ENCODE measurements around the gene ANKMY2. TPM values are rescaled to one million over a fixed set of nuclear protein-coding genes. Genes with fewer than 3 reads are reported as not detected.

The ANKMY2 gene
- total RNA-seq, 2 experiments from 2014 or later = 9.8 to 10.3 TPM

DNA sequence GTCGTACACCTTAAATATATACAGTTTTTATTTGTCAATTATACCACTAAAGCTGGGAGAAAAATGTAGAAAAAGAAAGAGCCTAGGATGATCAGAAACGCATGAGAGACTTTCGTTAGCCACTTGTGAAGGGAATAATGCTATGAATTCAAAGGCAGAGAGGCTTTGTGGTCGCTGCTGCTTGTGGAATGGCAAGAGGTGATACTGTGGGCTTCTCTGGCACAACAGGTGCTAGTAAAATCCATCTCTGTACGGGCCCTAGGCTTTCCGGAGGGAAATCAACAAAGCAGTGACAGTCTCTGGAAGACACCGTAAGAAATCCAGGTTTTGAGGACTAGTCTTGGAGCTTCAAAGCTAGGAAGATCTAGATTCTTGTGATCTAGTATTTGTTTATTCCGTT lies 66.3 kb downstream of the ANKMY2 start:
- Mint-ChIP-seq H3K4me1 (no peaks in the 10 kb centered on the region), H3K27me3 (peaks cover 2% of the 10 kb centered on the region), H3K36me3 (ENCODE audit: low read depth) (no peaks in the 10 kb centered on the region), H3K9me3 (no peaks in the 10 kb centered on the region), H3K27ac (no peak overlapping the region), H3K4me3 (no peak overlapping the region)
- CTCF ChIA-PET = no interaction called here
- no peak for DNase-seq
- POLR2A ChIA-PET = no interaction called here

DNA sequence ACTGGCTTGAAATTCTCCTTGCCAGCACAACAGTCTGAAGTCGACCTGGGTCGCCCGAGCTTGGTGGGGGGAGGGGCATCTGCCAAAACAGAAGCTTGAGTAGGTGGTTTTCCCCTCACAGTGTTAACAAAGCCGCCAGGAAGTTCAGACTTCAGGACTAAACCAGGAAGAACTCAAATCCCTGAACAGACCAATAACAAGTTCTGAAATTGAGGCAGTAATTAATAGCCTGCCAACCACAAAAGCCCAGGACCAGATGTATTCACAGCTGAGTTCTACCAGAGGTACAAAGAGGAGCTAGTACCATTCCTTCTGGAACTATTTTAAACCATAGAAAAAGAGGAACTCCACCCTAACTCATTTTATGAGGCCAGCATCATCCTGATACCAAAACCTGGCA lies 73.6 kb downstream of the ANKMY2 start:
- no peak for DNase-seq
- Mint-ChIP-seq H3K9me3 (no peaks in the 10 kb centered on the region), H3K36me3 (ENCODE audit: low read depth) (no peaks in the 10 kb centered on the region), H3K27me3 (peaks cover 11% of the 10 kb centered on the region), H3K4me1 (no peaks in the 10 kb centered on the region), H3K27ac (no peak overlapping the region), H3K4me3 (no peak overlapping the region)
- ChIA-PET CTCF (no interaction called here), POLR2A (no interaction called here)

DNA sequence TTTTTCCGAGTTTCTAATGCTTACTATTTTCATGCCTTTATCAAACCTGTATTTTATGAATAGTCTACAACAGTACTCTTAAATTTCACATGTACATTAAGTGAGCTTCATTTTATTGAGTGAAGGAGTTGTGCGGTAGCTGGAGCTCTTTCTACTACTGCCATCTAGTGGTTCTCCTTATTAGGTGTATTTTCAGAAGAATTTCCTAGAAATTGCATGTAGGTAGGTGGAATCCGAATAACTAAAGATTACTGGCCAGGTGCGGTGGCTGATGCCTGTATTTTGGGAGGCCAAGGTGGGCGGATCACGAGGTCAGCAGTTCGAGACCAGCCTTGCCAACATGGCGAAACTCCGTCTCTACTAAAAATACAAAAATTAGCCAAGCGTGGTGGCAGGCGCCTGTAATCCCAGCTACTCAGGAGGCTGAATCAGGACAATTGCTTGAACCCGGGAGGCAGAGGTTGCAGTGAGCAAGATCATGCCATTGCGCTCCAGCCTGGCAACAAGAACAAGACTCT lies 80.6 kb downstream of the ANKMY2 start:
- Mint-ChIP-seq H3K36me3 (ENCODE audit: low read depth) (no peaks in the 10 kb centered on the region), H3K27ac (peak overlapping the region; percentile 71)
- peak; percentile 31 for DNase-seq

DNA sequence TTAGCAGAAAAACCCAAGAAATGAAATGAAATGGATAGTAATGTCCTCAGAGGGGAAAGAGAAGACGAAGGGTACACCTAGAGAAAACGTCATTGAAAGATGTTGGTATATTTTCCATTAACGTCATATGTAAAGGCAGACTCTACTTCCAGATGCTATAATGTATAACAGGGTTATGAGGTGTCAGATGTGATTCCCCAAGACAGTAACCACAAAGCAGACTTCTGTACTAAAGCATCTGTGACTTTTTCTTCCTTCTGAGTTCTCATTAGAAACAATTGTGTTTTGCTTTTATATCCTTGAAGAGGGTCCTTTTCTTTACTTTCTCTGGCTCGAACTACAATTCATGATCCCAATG lies 81.6 kb downstream of the ANKMY2 start:
- ChIA-PET POLR2A (interaction anchor here (1.2 kb wide), 1 partner anchor 143 kb away, joined by 6 read pairs; the partner anchor contains the start of gene CRPPA), CTCF (interaction anchor here (1.0 to 1.6 kb wide), 4 partner anchors 12 to 362 kb away, joined by 3 to 6 read pairs (median 4); partner anchors contain the start of gene CRPPA)
- peaks cover 9% of the 10 kb centered on the region for H3K27me3 Mint-ChIP-seq
- no peak for DNase-seq
- no peaks in the 10 kb centered on the region for H3K9me3 Mint-ChIP-seq
- H3K36me3 Mint-ChIP-seq (ENCODE audit: low read depth) = no peaks in the 10 kb centered on the region
- H3K27ac Mint-ChIP-seq = peak overlapping the region; percentile 86
- H3K4me3 Mint-ChIP-seq = no peak overlapping the region
- peaks cover 23% of the 10 kb centered on the region for H3K4me1 Mint-ChIP-seq

More for the DNA sequence above, 80.6 kb downstream of the ANKMY2 start:
- ChIA-PET CTCF (interaction anchor here (0.5 to 1.6 kb wide), 12 partner anchors 13 to 487 kb away, joined by 3 to 6 read pairs (median 4); partner anchors contain the start of gene CRPPA), POLR2A (interaction anchor here (1.2 kb wide), 1 partner anchor 144 kb away, joined by 6 read pairs; the partner anchor contains the start of gene CRPPA)
- Mint-ChIP-seq H3K4me3 (no peak overlapping the region), H3K9me3 (no peaks in the 10 kb centered on the region), H3K4me1 (peaks cover 23% of the 10 kb centered on the region), H3K27me3 (peaks cover 9% of the 10 kb centered on the region)

DNA sequence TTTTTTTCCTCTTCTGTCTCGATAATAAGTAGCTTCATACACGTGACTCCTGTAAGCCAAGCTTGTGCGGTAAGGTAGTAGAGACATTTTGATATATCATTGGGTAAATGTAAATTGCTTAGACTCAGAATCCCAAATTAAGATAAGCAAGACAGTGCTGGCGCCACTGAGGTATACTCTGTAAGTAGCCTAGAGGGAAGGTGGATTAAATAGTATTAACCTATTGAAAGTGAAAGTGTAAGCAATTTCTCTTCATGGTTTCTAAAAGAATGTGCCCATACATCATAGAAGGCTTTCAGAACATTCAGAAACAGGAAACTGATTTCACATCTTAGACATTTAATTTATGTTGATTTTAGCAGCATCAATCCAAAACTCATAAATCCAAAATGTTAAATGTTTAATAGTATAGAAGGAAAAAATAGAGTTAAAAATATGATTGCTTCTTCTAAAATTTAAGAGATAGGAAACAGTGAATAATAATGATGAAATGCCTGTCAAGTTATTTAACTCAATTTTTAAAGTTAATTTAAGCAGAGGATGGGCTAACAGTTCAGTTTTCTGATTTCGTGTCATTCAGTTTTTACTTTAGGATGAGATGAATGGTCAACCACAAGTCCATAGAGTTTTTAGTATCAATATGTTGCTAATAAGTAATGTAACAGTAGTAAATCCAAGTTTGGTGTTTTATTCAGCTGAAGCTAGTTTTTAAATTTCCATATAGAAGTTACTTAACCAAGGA lies 82.1 kb downstream of the ANKMY2 start:
- Mint-ChIP-seq H3K27ac (peak overlapping the region; percentile 86), H3K27me3 (peaks cover 6% of the 10 kb centered on the region)
- CTCF ChIA-PET = no interaction called here

DNA sequence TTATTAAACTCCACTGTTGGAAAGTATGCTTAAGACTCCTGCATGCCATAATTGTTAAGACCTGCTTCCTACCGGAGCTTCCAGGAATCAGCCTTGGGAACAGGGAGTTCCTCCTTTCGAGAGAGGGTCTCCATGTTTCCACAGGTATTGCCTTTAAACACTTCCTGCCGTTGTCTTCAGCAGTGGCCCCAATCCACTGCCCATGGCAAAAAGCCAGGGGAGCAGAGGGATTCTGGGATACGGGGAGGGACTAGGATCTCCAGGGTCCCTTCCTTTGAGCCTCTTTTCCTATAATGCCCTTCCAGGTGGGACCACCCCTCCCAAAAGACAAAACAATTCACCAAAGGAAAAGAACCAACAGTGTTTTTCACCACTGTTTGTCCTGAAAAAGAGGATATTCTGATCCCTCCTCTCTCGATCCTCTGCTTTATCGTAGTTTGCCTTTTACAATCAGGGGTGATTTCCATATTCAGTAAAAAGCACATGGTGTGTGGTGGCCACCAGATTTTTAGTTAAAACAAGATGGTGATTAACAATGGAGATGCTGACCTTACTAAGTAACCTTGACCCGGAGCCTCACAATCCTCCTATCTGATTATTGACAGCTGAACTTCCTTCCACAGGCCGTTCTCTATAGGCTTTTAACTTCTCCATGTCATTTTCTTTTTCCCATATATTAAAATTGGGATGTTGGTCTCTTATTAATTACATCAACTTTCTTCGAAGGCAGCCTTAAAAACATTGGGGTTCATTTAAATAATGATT lies 82.9 kb downstream of the ANKMY2 start:
- CTCF ChIA-PET = no interaction called here
- Mint-ChIP-seq H3K27ac (peak overlapping the region; percentile 48), H3K36me3 (ENCODE audit: low read depth) (no peaks in the 10 kb centered on the region), H3K27me3 (peaks cover 2% of the 10 kb centered on the region), H3K9me3 (no peaks in the 10 kb centered on the region), H3K4me3 (no peak overlapping the region), H3K4me1 (peaks cover 23% of the 10 kb centered on the region)
- no peak for DNase-seq
- POLR2A ChIA-PET = no interaction called here

More for the DNA sequence above, 82.1 kb downstream of the ANKMY2 start:
- Mint-ChIP-seq H3K4me1 (peaks cover 23% of the 10 kb centered on the region), H3K9me3 (no peaks in the 10 kb centered on the region), H3K36me3 (ENCODE audit: low read depth) (no peaks in the 10 kb centered on the region), H3K4me3 (peak overlapping the region; percentile 65)
- POLR2A ChIA-PET = no interaction called here
- peak; percentile 16 for DNase-seq

DNA sequence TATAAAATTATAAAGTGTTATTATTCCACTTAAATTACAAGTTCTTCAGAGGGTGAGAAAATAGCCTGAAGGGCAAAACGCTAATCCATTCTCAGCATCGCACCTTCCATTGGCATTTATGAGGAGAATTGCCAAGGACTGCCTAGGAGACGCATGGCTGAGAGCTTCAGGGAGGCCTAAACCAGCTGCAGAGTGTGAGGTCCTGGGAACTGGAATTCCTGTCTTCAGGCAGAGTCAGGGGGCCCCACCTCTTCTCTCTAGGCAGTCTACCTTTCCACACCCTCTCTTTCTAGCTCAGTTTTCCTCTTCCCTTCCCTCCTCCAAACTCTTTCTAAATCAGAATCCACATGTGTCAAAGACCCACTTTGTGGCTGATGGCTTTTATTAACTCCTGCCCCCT lies 83.6 kb downstream of the ANKMY2 start:
- DNase-seq = no peak
- Mint-ChIP-seq H3K4me1 (peaks cover 23% of the 10 kb centered on the region), H3K4me3 (no peak overlapping the region), H3K27me3 (no peaks in the 10 kb centered on the region), H3K27ac (no peak overlapping the region), H3K9me3 (no peaks in the 10 kb centered on the region), H3K36me3 (ENCODE audit: low read depth) (no peaks in the 10 kb centered on the region)
- POLR2A ChIA-PET = no interaction called here
- CTCF ChIA-PET = no interaction called here

DNA sequence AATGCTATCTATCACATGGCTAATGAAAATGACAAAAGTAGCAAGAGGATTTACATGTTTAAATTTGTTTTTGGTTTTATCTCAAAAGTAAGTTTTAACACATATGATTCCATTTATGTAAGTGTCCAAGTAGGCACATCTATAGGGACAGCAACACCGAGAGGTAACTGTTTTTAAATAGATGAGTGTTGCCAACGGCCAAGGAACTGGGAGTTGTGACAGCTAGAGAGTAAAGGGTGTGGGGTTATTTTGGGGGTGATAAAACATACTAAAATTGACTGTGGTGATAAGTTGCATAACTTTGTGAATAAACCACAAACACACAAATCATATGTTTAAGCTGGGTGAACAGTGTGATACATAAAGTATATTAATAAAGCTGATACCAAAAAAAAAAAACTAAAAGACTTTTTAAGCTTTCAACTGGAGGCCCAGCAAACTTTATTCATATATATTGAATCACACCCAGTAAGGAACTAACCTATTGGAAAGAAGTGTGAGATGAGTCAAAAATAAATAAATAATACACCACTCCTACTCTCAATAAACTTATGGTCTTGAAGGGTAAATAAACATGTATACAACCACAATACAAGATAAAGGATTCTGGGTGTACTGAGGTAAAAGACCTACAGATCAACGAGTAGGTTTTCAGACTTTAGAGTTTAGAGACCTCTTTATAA lies 85.9 kb downstream of the ANKMY2 start:
- no peaks in the 10 kb centered on the region for H3K9me3 Mint-ChIP-seq
- H3K4me1 Mint-ChIP-seq = peaks cover 17% of the 10 kb centered on the region
- POLR2A ChIA-PET = no interaction called here
- DNase-seq = no peak
- H3K27ac Mint-ChIP-seq = no peak overlapping the region
- no peak overlapping the region for H3K4me3 Mint-ChIP-seq
- CTCF ChIA-PET = interaction anchor here (0.7 kb wide), 1 partner anchor 18 kb away, joined by 3 read pairs; no protein-coding TSS in a partner anchor
- no peaks in the 10 kb centered on the region for H3K36me3 Mint-ChIP-seq (ENCODE audit: low read depth)
- no peaks in the 10 kb centered on the region for H3K27me3 Mint-ChIP-seq

DNA sequence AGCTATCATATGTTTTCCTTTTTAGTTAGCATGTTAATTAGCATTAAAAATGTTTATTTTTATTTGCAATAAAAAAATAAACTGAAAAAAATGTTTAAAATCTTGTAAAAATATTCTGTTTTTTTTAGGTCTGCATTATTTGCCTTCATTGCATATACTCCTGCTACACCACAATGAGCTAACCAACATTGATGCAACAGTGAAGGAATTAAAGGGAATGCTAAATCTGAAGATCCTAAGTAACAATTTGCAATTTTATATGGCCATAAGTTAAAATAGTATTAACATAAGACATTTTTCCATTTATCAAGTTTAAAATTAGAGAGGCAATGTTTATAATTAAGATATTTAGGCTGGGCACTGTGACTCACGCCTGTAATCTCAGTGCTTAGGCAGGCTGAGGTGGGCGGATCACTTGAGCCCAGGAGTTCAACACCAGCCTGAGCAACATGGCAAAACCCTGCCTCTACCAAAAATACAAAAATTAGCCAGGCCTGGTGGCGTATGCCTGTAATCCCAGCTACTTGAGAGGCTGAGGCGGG lies 86.7 kb downstream of the ANKMY2 start:
- Mint-ChIP-seq H3K36me3 (ENCODE audit: low read depth) (no peaks in the 10 kb centered on the region), H3K27ac (no peak overlapping the region), H3K4me1 (peaks cover 9% of the 10 kb centered on the region), H3K27me3 (no peaks in the 10 kb centered on the region), H3K9me3 (no peaks in the 10 kb centered on the region), H3K4me3 (no peak overlapping the region)
- DNase-seq = no peak
- CTCF ChIA-PET = no interaction called here
- POLR2A ChIA-PET = no interaction called here

DNA sequence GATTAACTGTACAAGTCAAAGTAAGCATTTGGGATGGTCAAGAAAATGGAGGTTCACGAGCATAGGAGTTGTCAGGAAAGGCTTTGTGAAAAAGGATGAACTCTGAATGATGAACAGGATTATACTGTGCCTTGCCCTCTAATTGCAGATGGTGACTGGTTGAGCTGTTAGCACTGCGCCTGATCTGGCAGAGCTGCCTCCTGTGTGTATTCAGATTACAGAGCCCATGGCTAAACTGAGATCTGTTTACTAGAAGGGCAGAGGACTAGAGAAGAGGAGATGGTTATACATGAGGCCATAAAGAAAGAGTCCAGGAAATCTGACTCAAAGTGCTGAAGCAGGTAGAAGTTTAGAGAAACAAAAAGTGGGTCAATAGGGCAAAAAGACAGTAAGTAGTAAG lies 89.2 kb downstream of the ANKMY2 start:
- Mint-ChIP-seq H3K36me3 (ENCODE audit: low read depth) (no peaks in the 10 kb centered on the region), H3K4me3 (no peak overlapping the region), H3K27me3 (peaks cover 3% of the 10 kb centered on the region), H3K4me1 (no peaks in the 10 kb centered on the region), H3K9me3 (no peaks in the 10 kb centered on the region), H3K27ac (no peak overlapping the region)
- ChIA-PET POLR2A (no interaction called here), CTCF (no interaction called here)
- no peak for DNase-seq

DNA sequence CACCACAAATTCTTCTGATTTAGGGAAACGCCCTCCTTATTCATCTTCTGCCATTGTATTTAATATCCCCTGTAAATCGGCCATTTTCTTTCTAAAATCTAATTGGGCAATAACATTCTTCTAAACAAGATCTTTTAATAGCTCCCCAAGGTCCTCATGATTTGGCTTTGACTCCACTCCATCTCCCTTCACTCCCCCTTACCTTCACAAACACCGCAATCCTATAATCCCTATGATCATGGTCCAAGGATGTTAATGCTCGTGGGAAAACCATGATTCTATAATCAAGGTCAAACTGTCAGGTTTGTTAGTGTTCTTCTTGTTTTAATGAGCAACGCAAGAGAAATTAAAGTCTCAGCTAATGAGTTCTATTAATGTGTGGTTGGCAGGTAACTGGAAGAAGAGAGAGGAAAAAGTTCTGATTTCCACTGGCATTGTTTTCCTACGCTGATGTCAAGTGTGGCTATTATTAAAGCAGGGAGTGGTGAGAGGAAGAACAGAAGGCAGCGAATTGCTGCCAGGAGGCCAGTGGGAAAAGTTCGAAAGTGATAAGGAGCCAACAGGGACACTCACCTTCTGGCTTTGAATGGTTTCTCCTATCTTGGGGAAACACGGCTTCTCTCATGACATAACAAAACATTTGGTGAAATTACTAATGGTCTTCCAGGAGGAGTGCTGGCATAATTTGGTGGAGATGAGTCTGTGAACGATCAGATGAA lies 90.9 kb downstream of the ANKMY2 start:
- ChIA-PET CTCF (no interaction called here), POLR2A (no interaction called here)
- Mint-ChIP-seq H3K4me1 (no peaks in the 10 kb centered on the region), H3K4me3 (no peak overlapping the region), H3K27ac (no peak overlapping the region), H3K36me3 (ENCODE audit: low read depth) (no peaks in the 10 kb centered on the region), H3K27me3 (peaks cover 3% of the 10 kb centered on the region), H3K9me3 (no peaks in the 10 kb centered on the region)
- no peak for DNase-seq

DNA sequence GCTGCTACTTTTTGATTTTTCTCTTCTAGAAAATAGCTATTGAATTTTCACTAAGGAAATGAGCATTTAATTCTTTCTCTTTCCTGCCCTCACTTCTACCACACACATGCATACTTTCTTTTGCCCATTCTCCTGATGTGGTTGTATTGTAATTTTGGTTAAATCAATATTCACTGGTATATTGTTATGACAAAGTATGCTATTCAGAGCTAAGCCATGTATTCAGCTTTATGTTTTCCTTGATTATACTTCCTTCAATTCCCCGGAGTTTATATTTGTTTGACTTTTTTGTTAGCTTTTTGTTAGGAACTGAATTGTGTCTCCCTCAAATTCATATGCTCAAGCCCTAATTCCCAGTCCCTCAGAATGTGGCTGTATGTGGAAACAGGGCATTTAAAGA lies 94.9 kb downstream of the ANKMY2 start:
- no peak for DNase-seq
- Mint-ChIP-seq H3K36me3 (ENCODE audit: low read depth) (no peaks in the 10 kb centered on the region), H3K27ac (no peak overlapping the region), H3K27me3 (peaks cover 3% of the 10 kb centered on the region), H3K9me3 (no peaks in the 10 kb centered on the region), H3K4me3 (no peak overlapping the region), H3K4me1 (no peaks in the 10 kb centered on the region)
- ChIA-PET CTCF (interaction anchor here (1.7 kb wide), 1 partner anchor 14 kb away, joined by 6 read pairs; no protein-coding TSS in a partner anchor), POLR2A (no interaction called here)
